DOHH2 (cell line): ENCODE results near the gene PSMA8.

Experiments
- EZH2phosphoT487 ChIP-seq: fragments of 200-600 bp; sonication (generic); IDR thresholded peaks from 2 replicates; pipeline ENCODE4 v1.6.1; 2017; ENCODE audit warnings: borderline replicate concordance, mild to moderate bottlenecking, antibody characterized with exemption, low read length, moderate library complexity, mixed read lengths
- TF ChIP-seq, protein P1 (sequence below): fragments of 200-600 bp; sonication (generic); IDR thresholded peaks from one replicate; pipeline ENCODE4 v1.5.1; 2014; ENCODE audit warnings: antibody characterized with exemption, mild to moderate bottlenecking, low read depth, low read length; ENCODE audit not compliant: poor library complexity, severe bottlenecking

- TF ChIP-seq, protein P1, sequence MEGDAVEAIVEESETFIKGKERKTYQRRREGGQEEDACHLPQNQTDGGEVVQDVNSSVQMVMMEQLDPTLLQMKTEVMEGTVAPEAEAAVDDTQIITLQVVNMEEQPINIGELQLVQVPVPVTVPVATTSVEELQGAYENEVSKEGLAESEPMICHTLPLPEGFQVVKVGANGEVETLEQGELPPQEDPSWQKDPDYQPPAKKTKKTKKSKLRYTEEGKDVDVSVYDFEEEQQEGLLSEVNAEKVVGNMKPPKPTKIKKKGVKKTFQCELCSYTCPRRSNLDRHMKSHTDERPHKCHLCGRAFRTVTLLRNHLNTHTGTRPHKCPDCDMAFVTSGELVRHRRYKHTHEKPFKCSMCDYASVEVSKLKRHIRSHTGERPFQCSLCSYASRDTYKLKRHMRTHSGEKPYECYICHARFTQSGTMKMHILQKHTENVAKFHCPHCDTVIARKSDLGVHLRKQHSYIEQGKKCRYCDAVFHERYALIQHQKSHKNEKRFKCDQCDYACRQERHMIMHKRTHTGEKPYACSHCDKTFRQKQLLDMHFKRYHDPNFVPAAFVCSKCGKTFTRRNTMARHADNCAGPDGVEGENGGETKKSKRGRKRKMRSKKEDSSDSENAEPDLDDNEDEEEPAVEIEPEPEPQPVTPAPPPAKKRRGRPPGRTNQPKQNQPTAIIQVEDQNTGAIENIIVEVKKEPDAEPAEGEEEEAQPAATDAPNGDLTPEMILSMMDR = no peak
- no peak for TF ChIP-seq EZH2phosphoT487
These were observed 12.2 kb upstream of the PSMA8 start for GRCh38 chr18:26121476-26121875.
